GM13977 (cell line): Measurements from ENCODE around the gene SUMF2.
"Not testable (repeated sequence)": the region's sequence is repeated elsewhere in the genome, so short reads cannot be mapped to it uniquely, and the experiment has no call there.

Source experiments
- DNase-seq: peaks from one replicate; pipeline ENCODE4 v3.0.0; 2012; ENCODE audit warnings: low spot score
- in situ Hi-C: fragments of 300-500 bp; cut with MboI; formaldehyde crosslinking; loops from one replicate; pipeline ENCODE4 v1.12.0; 2022; ENCODE audit warnings: low sequenced_read_pairs, low pct_unique_long_range_greater_than_20kb, mixed read lengths, inconsistent platforms; ENCODE audit not compliant: unreplicated experiment
- TF ChIP-seq, protein P1 (sequence below): IDR thresholded peaks from 2 replicates; pipeline ENCODE4 v1.5.1; 2012; ENCODE audit warnings: mild to moderate bottlenecking, control low read depth; ENCODE audit not compliant: insufficient read depth; ENCODE audit errors: extremely low read depth, missing control alignments

The SUMF2 gene

DNA sequence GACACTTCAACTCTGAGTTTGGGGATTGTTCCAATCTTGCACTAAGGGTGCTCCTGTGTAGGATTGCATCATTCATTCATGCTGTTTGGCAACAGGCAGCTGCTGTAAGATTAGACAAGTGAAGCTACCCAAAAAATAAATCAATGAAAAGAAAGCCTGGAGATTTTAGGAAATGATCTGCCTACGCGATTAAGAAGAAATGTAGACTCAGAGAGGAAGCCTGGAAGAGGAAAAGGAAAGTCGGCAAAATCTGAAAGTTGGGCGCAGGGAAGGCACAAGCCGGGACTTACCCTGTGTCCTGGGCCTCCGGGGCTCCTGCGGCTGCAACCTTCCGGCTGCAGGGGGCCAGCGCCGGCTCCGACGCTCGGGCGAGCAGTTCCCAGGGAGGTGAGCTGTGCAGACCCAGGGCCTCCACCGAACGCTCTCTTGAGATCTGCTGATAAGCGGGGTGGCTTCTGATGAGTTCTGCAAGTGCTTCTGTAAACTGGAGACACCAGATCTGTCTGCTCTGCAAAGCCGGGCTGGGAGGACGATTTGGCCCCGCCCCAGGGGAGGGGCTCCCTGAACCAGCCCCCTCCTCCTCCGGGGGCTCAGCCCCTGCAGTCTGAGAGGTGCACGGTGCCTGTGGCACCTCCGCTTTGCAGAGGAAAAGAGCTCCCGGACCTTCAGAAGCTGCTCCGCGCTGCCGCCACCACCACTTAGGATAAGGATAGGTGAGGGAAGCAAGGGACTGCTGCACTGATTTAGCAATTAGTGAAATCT lies 30.2 kb upstream of the SUMF2 start:
- in situ Hi-C loops: no loop called here
- DNase-seq: peak; percentile 87
- TF ChIP-seq, protein P1, sequence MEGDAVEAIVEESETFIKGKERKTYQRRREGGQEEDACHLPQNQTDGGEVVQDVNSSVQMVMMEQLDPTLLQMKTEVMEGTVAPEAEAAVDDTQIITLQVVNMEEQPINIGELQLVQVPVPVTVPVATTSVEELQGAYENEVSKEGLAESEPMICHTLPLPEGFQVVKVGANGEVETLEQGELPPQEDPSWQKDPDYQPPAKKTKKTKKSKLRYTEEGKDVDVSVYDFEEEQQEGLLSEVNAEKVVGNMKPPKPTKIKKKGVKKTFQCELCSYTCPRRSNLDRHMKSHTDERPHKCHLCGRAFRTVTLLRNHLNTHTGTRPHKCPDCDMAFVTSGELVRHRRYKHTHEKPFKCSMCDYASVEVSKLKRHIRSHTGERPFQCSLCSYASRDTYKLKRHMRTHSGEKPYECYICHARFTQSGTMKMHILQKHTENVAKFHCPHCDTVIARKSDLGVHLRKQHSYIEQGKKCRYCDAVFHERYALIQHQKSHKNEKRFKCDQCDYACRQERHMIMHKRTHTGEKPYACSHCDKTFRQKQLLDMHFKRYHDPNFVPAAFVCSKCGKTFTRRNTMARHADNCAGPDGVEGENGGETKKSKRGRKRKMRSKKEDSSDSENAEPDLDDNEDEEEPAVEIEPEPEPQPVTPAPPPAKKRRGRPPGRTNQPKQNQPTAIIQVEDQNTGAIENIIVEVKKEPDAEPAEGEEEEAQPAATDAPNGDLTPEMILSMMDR: peak; percentile 26

DNA sequence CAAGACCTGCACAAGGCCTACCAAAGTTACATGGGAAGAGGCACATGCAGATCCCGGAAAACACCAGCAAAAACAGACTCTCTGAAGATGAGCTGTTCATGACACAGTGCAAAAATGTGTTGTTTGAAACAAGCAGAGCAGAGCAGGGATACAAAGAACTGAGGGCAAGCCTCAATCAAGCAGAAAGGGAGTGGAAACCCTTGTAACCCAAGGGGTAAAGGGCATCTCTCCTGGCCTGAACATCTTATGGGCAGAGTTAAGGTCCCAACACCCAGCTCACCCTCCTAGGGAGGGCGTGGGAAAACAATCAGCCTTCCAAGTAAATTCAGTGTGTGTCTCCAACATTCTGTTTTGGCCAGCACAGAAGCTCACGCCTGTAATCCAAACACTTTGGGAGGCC lies 23.4 kb upstream of the SUMF2 start:
- in situ Hi-C loops: no loop called here
- no peak for DNase-seq
- TF ChIP-seq, protein P1: no peak

- DNase-seq, in situ Hi-C loops: not testable (repeated sequence)
Observed at GRCh38 chr7:56045758-56046157, 18.3 kb upstream of the SUMF2 start.

GRCh38 chr7:56046721-56047445 lies 17.2 kb upstream of the SUMF2 start:
- in situ Hi-C loops: no loop called here
- TF ChIP-seq, protein P1: no peak
- no peak for DNase-seq

- DNase-seq, in situ Hi-C loops: not testable (repeated sequence)
Observed at GRCh38 chr7:56047446-56048116, 16.5 kb upstream of the SUMF2 start.

DNA sequence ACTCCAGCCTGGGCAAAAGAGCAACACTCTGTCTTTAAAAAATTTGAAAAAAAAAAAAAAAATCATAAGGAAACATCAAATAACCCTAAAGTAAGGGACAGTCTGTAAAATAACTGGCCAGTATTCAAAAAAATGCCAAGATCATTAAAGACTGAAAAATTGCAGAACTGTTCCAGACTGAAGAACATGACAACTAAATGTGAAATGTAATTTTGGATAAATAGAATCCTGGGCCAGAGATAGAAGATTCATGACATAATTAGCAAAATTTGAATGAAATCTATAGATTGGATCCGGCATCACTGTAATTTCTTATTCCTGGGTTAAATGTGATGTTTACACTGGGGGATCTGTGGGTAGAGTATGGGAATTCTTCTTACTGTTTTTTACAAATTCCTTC lies 15.8 kb upstream of the SUMF2 start:
- TF ChIP-seq, protein P1: no peak
- DNase-seq: no peak
- in situ Hi-C loops: no loop called here

DNA sequence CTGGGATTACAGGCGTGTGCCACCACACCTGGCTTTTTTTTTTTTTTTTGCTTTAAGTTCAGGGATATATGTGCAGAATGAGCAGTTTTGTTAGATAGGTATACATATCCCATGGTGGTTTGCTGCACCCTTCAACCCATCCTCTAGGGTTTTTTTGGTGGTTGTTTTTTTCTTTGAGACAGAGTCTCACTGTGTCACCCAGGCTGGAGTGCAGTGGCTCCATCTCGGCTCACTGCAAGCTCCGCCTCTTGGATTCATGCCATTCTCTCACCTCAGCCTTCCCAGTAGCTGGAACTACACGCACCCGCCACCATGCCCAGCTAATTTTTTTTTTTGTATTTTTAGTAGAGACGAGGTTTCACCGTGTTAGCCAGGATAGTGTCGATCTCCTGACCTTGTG lies 15.3 kb upstream of the SUMF2 start:
- in situ Hi-C loops, DNase-seq: not testable (repeated sequence)

- in situ Hi-C loops: no loop called here
- no peak for DNase-seq
- TF ChIP-seq, protein P1: no peak
Observed at GRCh38 chr7:56051053-56051338, 13.1 kb upstream of the SUMF2 start.
